ENCODE data around the gene SLC16A3.
"Not testable (repeated sequence)": the region's sequence is repeated elsewhere in the genome, so short reads cannot be mapped to it uniquely, and the experiment has no call there.

SLC16A3 gene

DNA sequence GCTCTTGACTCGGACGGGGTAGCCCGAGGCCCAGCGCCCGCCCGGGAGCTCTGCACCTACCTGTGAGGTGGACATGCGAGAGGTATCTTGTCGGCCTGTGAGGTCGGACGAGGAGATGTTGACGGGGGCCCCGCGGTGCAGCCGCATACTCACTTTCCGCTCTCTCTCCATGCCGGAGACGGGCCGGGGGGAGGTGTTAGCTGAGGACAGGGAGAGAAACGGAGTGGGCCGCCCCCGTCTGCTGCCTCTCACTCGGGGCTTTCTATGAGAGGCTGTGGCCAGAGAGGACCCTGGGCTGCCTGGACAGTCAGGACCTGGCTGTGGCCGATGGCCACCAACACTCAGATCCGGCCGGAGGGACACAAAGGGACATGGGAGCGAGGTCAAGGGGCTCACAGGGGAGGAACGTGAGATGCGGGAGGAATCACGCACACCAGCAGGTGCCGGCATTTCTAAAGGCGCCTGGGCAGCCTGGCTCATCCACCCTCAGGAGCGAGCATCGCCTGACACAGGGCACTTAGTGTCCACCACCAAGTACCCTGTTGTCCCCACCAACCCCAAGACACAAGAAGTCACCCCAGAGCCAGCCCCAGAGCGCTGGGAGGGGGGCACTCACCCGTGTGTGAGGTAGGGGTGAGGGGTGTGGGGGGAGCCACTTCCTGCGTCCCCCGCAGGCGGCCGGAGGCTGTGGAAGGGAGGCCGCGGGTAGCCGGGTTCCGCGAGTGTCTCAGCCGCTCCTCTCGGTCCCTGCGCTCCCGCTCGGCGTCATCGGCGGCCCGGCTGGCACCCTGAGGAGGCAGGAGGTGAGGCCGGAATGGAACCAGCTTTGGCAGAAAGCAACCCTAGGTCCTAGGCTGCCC lies 20.2 kb downstream of the SLC16A3 start:
- DNase-seq = no peak

DNA sequence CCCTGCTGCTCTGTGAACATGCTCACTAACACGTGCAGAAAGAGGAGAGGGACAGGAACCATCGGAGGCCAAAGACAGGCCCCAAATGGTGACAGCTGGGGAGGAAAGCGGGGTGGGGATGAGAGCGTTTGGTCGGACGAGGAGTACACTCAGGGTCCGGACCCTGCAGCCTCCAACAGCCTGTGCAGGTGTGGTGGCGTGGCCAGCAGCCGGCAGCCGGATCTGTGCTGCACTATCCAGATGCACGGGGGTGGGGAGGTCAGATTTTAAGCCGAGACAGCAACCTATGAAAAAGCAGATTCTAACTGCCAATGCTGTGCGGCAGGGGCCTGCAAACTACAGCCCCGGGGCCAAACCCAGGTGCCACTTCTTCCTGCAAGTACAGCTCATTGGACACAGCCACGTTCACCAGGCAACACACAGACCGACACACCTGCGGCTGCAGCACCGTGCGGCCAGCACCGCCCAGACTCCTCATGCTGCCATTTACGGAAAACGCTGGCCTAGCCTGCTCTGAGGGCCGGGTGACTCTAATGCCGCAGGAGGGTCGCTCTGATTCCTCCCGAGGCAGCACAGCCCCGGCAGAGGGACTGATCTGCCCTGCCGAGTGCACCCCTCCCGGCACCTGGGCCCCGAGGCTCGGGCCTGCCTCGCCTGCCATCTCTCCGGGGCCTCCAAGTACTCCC lies 21.2 kb downstream of the SLC16A3 start:
- no peak for DNase-seq

DNA sequence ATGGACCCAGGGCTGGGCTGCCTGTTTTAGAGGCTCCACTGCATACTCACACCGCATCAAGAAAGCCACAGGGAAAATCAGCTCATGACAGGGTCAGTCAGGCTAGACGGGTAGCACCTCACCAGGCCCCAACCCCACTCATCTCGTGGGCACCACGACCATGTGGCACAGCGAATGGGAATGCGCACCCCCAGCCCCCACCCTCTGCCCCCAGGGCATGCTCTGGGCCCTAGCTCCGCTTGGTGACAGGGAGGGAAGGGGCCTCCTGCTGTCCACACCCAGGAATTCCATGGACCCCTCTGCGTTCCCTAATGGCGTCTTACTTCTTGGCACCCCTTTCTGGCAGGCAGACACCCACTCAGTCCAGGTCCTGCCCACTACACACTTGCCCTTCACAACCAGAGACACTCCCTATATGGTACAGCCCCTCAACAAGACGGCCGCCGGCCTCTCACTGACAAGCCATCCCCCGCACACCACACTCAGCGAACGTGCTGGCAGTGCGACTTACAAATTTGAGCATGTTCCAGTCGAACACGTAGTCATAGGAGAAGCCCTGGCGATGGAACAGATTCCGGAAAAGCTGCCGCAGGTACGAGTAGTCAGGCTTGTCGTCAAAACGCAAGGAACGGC lies 22.1 kb downstream of the SLC16A3 start:
- no peak for DNase-seq

DNA sequence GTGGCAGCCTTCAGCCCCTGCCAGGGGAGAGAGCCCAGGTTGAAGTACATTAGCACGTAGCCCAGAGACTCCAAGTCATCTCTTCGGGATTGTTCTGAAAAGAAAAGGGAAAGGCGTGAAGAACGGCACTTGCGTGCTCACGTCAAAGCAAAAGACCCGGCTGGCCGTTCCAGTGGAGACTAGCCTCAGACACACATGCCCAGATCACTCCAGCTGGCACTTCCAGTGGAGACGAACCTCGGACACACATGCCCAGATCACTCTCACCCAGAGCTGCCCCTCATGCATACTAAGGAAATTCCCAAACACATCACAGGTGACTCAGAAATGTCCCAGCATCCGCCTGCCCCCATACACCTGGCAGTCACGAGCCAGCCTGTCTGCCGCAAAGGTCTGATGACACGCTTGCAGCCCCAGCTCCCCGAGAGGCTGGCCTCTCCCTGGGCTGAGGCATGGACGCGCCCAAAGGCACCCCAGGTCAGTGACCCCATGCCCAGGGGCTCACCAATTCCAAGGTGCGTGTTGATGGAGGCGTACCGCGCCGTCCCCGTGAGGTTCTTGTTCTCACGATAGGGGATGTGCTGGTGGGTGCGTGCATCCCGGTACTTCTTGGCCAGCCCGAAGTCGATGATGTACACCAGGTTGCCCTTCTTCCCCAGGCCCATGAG lies 23.8 kb downstream of the SLC16A3 start:
- no peak for DNase-seq

DNA sequence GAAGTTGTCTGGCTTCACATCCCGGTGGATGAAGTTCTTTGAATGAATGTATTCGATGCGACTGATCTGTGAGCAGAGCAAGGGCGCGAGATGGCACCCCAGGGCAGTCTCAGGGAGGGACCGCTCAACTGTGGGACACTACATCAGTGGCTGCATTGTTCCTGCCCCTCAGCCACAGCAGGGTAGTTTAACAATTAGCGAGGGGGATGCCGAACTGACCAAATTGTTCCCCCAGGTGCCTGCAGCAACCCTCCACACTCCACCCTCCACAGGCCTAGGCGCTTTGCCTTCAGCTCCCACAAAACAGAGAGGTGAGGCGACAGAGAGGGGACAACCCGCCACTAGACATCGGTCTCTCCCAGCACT lies 24.3 kb downstream of the SLC16A3 start:
- no peak for DNase-seq

DNA sequence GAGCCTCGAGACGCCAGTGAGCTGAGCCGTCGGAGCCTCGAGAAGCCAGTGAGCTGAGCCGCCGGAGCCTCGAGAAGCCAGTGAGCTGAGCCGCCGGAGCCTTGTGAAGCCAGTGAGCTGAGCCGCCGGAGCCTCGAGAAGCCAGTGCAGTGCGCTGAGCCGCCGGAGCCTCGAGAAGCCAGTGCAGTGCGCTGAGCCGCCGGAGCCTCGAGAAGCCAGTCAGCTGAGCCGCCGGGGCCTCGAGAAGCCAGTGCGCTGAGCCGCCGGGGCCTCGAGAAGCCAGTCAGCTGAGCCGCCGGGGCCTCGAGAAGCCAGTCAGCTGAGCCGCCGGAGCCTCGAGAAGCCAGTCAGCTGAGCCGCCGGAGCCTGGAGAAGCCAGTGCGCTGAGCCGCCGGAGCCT lies 25.3 kb downstream of the SLC16A3 start:
- DNase-seq = not testable (repeated sequence)

DNA sequence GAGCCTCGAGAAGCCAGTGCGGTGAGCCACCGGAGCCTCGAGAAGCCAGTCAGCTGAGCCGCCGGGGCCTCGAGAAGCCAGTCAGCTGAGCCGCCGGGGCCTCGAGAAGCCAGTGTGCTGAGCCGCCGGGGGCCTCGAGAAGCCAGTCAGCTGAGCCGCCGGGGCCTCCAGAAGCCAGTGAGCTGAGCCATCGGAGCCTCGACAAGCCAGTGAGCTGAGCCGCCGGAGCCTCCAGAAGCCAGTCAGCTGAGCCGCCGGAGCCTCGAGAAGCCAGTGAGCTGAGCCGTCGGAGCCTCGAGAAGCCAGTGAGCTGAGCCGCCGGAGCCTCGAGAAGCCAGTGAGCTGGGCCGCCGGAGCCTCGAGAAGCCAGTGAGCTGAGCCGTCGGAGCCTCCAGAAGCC lies 25.9 kb downstream of the SLC16A3 start:
- DNase-seq = not testable (repeated sequence)

DNA sequence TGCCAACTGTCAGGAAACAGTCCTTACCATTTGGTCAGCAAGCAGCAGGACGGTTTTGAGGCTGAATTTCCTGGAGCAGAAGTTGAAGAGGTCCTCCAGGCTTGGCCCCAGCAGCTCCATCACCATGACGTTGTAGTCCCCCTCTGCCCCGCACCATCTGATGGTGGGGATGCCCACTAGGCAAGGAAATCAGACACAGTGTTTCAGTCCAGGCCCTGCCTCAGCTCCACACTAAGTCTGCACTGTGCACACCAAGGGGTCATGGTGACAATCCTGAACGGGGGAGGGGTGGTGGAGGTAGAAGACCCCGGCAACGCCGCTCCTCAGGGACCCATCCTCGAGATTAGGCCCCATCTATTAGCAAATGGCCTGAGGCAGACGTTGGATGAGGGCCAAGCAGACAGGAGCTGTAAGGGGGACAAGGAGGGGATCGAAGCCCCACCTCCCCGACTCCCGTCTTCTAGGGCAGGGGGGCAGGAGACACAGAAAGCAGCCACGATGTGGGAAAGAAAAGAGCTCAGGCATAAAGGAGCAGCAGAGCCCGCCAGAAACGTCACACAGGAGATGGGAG lies 26.6 kb downstream of the SLC16A3 start:
- no peak for DNase-seq

DNA sequence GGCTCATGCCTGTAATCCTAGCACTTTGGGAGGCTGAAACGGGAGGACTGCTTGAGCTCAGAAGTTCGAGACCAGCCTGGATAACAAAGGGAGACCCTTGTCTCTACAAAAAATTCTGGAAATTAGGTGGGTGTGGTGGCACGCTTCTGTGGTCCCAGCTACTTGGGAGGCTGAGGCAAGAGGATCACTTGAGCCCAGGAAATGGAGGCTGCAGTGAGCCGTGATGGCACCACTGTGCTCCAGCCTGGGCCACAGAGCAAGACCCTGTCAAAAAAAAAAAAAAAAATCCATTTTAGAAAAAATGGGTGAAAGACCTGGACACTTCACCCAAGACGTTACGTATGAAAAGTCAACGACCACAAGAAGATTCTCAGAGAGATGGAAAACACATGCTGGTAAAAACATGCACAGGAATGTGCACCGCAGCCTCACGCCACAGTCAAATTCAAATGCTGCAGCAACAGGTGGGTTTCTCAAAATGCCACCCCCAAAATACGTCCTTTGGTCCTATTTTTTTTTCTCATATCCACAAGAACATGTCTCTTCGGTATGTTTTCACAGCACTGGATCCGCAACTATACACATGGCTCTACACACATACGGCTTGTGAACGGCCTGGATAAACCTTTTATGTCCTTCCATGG lies 27.5 kb downstream of the SLC16A3 start:
- no peak for DNase-seq

DNA sequence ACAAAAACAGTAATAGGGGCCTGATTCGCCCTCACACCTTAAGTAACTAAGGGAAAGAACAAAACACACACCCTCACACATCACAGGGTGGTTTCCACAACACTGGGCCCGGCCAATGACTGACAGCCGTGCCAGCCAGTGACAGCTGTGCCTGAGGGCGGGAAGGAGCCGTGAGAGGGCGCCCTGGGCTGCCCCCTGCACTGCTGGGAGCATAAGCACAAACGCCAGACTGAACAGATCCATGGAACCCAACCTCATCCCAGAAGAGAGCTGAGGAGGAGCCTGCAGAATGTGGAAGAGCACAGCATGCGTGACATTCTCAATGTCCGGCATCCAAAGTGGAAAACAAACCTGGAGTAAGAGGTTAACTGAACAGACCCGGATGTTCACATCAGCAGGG lies 28.6 kb downstream of the SLC16A3 start:
- DNase-seq = no peak

DNA sequence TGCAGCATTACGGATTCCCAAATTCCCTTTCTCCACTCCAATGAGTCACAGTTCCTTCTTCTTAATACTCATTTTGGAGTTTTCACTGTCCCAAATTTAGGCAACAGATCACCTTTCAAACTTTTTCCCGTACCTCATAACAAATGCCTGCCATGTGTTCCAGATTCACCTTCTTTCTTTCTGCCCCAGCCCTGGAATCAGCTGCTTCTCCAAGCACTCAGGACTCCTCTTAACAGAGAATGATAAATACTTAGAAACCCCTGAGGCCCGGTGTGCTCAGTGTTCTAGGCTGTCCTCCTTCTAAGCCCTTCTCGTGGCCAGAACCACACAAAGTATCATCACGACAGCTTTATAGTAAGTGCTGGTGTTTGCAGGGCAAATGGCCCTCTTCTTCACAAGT lies 29.7 kb downstream of the SLC16A3 start:
- no peak for DNase-seq

DNA sequence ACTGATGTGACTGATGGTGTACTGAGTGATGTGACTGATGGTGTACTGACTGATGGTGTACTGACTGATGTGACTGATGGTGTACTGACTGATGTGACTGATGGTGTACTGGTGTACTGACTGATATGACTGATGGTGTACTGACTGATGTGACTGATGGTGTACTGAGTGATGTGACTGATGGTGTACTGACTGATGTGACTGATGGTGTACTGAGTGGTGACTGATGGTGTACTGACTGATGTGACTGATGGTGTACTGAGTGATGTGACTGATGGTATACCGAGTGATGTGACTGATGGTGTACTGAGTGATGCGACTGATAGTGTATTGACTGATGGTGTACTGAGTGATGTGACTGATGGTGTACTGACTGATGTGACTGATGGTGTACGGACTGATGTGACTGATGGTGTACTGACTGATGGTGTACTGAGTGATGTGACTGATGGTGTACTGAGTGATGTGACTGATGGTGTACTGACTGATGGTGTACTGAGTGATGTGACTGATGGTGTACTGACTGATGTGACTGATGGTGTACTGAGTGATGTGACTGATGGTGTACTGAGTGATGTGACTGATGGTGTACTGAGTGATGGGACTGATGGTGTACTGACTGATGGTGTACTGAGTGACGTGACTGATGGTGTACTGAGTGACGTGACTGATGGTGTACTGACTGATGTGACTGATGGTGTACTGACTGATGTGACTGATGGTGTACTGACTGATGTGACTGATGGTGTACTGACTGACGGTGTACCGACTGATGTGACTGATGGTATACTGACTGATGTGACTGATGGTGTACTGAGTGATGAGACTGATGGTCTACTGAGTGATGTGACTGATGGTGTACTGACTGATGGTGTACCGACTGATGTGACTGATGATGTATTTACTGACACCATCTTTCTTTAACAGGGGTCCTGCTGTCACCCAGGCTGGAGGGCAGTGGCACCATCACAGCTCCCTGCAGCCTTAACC lies 31.4 kb downstream of the SLC16A3 start:
- not testable (repeated sequence) for DNase-seq

DNA sequence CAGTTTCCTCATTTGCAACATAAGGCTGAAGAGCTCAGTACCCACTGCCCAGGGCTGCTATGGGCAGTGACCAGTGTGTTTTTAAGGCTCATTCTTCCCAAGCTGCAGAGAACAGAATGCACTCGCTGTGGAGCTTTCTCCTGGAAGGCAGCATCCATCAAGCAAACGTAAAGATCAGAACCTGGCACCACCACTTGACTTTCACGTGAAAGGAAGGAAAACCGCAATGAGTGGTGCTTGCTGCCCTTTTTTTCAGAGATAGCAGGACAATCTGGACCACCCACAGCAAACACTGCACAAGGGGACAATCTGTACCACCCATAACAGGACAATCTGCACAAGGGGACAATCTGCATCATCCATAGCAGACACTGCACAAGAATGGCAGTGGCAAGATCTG lies 33.5 kb downstream of the SLC16A3 start:
- DNase-seq = no peak

DNA sequence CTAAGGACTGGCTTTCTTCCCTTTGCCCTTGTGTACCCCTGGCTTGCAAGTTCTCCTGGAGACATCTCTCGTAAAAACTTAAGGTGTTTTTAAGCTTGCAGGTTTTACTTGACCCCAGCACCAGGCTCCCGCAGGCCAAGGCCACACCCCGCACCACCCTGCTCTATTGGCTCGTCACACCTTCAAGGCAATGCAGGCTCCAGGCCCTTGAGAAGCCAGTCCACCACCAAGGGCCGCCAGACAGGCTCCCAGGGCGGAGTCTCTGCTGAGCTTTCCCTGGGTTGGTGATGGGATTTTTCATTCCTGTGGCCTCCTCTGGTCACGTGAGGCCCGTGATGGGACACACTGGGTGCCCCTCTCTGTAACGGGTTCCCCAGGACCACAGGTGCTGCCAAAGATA lies 34.8 kb downstream of the SLC16A3 start:
- no peak for DNase-seq

DNA sequence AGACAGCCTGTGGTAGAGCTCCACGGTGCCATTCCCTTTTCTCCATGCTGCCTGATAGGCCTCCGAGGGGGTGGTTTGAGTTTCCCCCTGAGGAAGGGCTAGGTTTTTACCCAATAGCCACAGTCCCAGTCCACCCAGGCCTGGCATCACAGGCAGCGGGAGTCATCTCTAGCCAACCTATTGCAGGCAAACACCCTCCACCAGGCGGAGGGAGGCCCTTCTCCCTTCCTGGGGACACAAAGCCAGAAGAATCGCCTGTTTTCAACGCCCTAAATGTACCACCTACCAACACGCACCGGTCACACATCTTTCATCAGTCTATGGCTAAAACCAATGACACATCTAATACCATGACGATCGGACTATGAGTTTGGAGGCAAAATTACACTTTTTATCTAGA lies 37.3 kb downstream of the SLC16A3 start:
- DNase-seq = no peak

DNA sequence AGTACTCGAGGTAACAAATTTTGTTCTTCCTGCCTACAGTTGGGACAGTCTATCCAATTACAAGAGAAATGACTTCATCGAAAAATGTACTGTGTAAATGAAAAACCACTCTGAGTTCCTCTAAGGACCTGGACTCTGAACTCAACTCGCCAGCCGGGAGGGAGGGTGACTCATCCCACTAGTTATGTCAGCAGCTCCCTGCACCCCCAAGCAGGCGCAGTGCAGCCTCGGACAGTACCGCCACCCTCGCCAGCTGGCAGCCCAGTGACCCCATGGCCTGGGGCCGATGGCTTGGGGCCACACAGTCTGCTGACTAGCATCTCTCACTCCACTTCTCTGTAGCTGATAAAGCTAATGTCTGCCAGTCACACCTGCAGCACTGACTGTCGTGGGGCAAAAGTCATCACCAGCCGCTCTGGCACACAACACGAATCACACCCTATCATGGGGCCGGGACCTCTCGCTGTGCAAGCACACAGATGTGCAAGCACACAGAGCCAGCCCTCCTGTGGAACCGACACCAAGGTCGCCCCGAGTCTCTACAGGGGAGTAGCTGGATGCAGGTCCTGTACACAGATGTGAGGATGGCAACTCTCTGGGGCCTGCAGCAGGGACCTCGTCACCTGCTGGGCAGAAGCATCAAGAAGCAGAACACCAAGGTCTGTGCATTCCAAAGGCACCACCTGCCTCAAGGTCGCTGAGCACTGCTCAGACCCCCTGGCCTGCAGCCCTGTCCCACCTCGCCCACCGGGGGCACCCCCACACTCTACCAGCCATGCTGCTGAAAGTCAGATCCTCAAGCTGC lies 38.9 kb downstream of the SLC16A3 start:
- DNase-seq = peak in 1 of 2 experiments; percentile 47

DNA sequence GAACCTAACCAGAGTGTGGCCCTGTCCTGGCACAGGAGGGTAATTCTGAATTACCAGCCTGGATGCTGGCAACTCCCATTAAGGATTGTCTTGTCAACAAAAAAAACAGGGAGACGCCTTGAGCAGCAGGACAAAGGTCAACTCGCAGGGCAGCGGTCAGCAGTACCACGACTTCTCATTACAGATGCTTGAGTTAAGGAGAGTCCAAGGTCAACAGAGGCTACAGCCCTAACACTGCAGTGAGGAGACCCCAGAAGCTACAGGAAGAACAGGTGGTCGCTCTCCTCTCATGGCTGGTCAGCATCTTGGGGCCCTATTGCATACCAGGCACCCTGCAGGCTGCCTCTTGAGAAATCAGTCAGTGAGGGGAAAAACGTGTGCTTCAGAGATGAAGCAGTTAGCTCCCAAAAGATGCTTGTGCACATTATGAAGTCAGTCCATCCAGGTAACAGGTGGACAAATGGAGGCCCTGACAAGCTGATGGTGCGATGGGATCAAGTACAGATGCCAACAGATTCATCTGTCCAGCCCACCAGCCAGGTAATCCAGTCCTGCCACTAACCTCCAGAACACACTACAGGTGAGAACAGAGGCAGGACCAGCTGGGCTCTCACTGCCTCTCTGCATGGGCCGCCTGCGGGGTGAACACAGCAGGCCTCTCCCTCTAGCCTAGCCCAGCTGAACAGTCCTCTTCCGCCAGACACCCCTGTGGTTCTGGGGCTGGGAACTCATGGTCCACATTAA lies 40.5 kb downstream of the SLC16A3 start:
- no peak for DNase-seq

DNA sequence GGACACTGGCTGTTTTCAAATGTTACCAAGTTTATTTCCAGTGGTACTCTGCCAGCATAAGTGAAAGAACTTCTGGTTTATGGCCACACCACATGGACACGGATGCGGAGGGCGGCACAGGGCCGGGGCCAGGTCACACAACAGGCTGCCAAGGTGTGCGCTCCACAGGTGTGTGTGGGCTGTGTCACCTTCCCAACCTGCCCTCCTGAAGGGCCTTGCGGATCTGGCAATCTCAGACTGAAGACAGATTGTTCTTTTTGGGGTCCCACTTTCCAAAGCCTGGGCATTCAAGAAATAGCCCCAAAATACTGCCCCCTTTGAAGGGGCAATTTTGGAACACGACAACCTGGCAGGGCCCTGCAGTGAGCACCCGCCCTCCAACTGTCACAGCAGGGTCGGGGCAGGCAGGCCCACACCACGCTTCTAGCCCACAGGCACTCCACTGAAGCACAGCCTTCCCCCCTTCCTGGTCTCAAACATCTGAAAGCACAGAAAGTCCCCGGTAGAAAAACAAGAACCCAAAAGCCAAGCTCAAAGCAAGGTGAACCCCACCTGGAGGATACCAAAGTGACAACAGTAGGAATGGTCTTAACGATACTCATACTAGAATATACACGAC lies 41.1 kb downstream of the SLC16A3 start:
- DNase-seq = no peak

DNA sequence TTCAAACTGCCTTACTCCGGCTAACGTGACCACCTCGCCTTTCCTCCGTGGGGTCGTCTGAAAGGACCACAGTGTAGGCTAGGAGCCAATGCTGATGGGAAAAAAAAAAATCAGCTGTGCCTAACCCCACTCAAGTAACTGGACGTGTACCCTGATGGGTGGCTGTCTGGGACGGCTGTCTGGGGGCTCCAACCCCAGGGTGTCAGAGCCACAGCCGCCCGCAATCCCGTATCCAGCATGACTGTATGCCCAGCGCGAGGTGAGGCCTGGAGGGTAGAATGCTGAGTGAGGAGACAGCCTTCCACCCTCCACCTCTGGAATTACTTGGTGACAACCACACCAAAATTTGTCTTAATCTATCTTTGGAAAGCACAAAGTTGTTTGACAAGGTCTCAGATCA lies 41.8 kb downstream of the SLC16A3 start:
- no peak for DNase-seq

Data from NCI-H446 (cell line).